Panc1 (cell line): ENCODE data around the gene NHP2. TPM values are rescaled to one million over a fixed set of nuclear protein-coding genes. Genes with fewer than 3 reads are reported as not detected.

Experiments used
- ATAC-seq: fragments of 200-7000 bp; cut with Tn5 transposase; 2 replicates; pipeline ENCODE4 v1.9.1; 2020; ENCODE audit warnings: mild to moderate bottlenecking, moderate library complexity
- BruUV-seq: library from RNA; stranded (reverse); fragments of 400-500 nt; replicated peaks from 2 replicates; lab custom pipeline; 2021; lab: Mats Ljungman, UMichigan
- CTCF ChIA-PET: fragments of 300-600 bp; sonication (Branson Sonifier 250); formaldehyde crosslinking; loops from one replicate; lab custom pipeline; 2022; ENCODE audit warnings: antibody characterized with exemption; lab: Charles Lee
- POLR2A ChIA-PET: fragments of 300-600 bp; sonication (Branson Sonifier 250); formaldehyde crosslinking; loops from one replicate; lab custom pipeline; 2022; ENCODE audit warnings: antibody characterized with exemption; lab: Charles Lee
- DNase-seq: peaks from one replicate; pipeline ENCODE4 v3.0.0-alpha.2; 2010; ENCODE audit warnings: low read depth, low spot score
- H3K27ac ChIP-seq: 2 replicates; pipeline ENCODE4 v1.5.1; 2011; ENCODE audit warnings: mild to moderate bottlenecking, low read length, inconsistent platforms
- H3K27me3 ChIP-seq: fragments of 200-500 bp; sonication (Bioruptor generic); 2 replicates; pipeline ENCODE4 v1.6.0; 2014; ENCODE audit warnings: low read length, inconsistent platforms; ENCODE audit not compliant: control insufficient read depth, insufficient read depth
- H3K36me3 ChIP-seq: fragments of 200-500 bp; sonication (Bioruptor generic); 2 replicates; pipeline ENCODE4 v1.5.1; 2014; ENCODE audit warnings: inconsistent platforms, mild to moderate bottlenecking, low read length, moderate library complexity; ENCODE audit not compliant: control insufficient read depth, insufficient read depth
- H3K4me1 ChIP-seq: 2 replicates; pipeline ENCODE4 v1.5.1; 2011; ENCODE audit warnings: inconsistent platforms, mild to moderate bottlenecking, low read length, moderate library complexity; ENCODE audit not compliant: control insufficient read depth, insufficient read depth
- H3K4me3 ChIP-seq, 2 experiments: 2 replicates each; pipeline ENCODE4 v1.5.1; 2011 to 2012; ENCODE audit warnings: low read depth in 2 of 2, low read length in 2 of 2, mild to moderate bottlenecking in 2 of 2, inconsistent platforms in 1 of 2, moderate library complexity in 1 of 2
- H3K9me3 ChIP-seq: fragments of 200-500 bp; sonication (Bioruptor generic); 2 replicates; pipeline ENCODE4 v1.5.1; 2014; ENCODE audit warnings: low read depth, mild to moderate bottlenecking, inconsistent platforms, low read length, moderate library complexity; ENCODE audit not compliant: control insufficient read depth, insufficient read depth
- CTCF ChIP-seq: fragments of 450-650 bp; IDR thresholded peaks from 2 replicates; pipeline ENCODE4 v1.5.1; 2017; ENCODE audit warnings: mild to moderate bottlenecking
- POLR2AphosphoS5 ChIP-seq: IDR thresholded peaks from 2 replicates; pipeline ENCODE4 v1.6.1; 2012; ENCODE audit warnings: mild to moderate bottlenecking, low read depth, low read length, moderate library complexity
- REST ChIP-seq, 2 experiments: IDR thresholded peaks; 2 replicates each; pipeline ENCODE4 v1.6.1; 2011 to 2012; ENCODE audit warnings: low read depth in 2 of 2, control low read depth in 1 of 2, low read length in 1 of 2, mild to moderate bottlenecking in 1 of 2, moderate library complexity in 1 of 2; ENCODE audit not compliant: insufficient read depth in 1 of 2
- SIN3A ChIP-seq: IDR thresholded peaks from 2 replicates; pipeline ENCODE4 v1.6.1; 2012; ENCODE audit warnings: low read depth, mild to moderate bottlenecking, low read length, moderate library complexity, borderline replicate concordance; ENCODE audit not compliant: insufficient read depth
- TCF7L2 ChIP-seq: IDR thresholded peaks from 2 replicates; pipeline ENCODE4 v1.6.1; 2011; ENCODE audit warnings: mild to moderate bottlenecking, low read depth, low read length, inconsistent platforms
- in situ Hi-C: cut with HindIII; loops from 2 replicates; pipeline ENCODE4 v1.10.0; 2016; ENCODE audit warnings: low sequenced_read_pairs, low pct_unique_long_range_greater_than_20kb
- intact Hi-C: fragments of 100-400 bp; cut with micrococcal nuclease; formaldehyde crosslinking; loops from one replicate; pipeline ENCODE4 v1.10.0; 2022; ENCODE audit not compliant: unreplicated experiment
- total RNA-seq: library from RNA; stranded (reverse); gene quantifications from one replicate; pipeline ENCODE4 v1.2.1, GENCODE V29; 2021; ENCODE audit not compliant: unreplicated experiment

NHP2 gene
- total RNA-seq, 1 experiment from 2014 or later: 239 TPM

- CTCF ChIA-PET: no interaction called here
- in situ Hi-C loops (no loop called here), intact Hi-C loops (no loop called here)
- Histone ChIP-seq H3K9me3 (no peaks in the 10 kb centered on the region), H3K36me3 (no peaks in the 10 kb centered on the region), H3K4me1 (no peaks in the 10 kb centered on the region), H3K27ac (no peak overlapping the region), H3K27me3 (no peaks in the 10 kb centered on the region), H3K4me3 (no peak overlapping the region)
- TF ChIP-seq CTCF (no peak), SIN3A (no peak), REST (IDR thresholded peaks at IDR 0.05; ENCODE audit: insufficient read depth in 1 of 2, low read depth in 2 of 2, low read length in 1 of 2) (no peak), TCF7L2 (no peak)
- DNase-seq: no peak
- BruUV-seq: no TSS peak
- ATAC-seq: no peak
- POLR2A ChIA-PET: no interaction called here
Observed at GRCh38 chr5:178170455-178170854, 16.8 kb upstream of the NHP2 start.

GRCh38 chr5:178165581-178165980 lies 11.9 kb upstream of the NHP2 start:
- Histone ChIP-seq H3K36me3 (no peaks in the 10 kb centered on the region), H3K4me1 (no peaks in the 10 kb centered on the region), H3K9me3 (no peaks in the 10 kb centered on the region), H3K4me3 (no peak overlapping the region), H3K27me3 (no peaks in the 10 kb centered on the region), H3K27ac (no peak overlapping the region)
- BruUV-seq: no TSS peak
- DNase-seq (no peak), ATAC-seq (no peak)
- ChIA-PET POLR2A (no interaction called here), CTCF (no interaction called here)
- in situ Hi-C loops: no loop called here
- intact Hi-C loops: no loop called here
- TF ChIP-seq POLR2AphosphoS5 (no peak), TCF7L2 (no peak), CTCF (no peak), SIN3A (no peak), REST (IDR thresholded peaks at IDR 0.05; ENCODE audit: insufficient read depth in 1 of 2, low read depth in 2 of 2, low read length in 1 of 2) (no peak)
